ENCODE data around the gene SMARCA2.
A peak's percentile ranks its signal among the peaks of the same experiment; 100 is the strongest.

Gene SMARCA2

DNA sequence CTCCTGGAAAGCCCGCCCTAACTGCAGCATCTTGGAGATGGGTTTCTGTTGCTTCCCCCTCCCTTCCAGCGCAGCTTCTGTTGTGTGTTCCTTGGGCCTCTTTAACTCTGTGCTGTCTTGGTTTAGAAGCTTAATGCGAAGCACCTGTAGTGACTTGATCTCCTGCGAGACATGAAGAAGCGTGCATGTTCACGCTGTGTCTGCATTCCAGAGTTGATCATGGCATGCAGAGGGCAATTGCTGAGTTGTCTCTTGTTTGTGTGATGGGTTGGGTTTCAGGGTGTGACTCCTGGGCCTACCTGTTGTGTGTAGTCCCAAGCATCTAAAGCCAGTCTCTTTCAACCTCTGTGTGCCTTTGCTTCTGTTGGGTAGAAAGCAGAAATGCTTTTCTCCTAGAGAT is 155.6 kb downstream of the SMARCA2 start:
- no peak for DNase-seq (ENCODE audit: low read depth in 2 of 2)

DNA sequence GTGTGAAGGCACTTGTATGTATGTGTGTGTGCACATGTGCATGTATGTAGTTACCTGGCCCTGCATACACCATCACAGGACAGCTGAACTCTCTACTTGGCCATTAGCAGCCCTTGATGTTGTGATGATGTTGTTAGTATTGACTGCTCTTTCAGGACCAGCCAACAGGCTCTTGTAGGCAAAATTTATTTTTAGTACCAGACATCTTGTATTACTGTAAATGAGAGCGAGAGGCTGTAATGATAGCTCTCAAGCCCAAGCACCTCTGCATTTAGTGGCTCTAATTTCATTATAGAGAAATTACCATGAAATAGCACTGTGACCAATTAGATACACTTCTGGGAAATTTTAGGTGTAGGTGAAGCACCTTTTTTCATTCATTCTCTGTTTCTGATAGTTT is 158.0 kb downstream of the SMARCA2 start:
- DNase-seq (ENCODE audit: low read depth in 2 of 2), result no peak

DNA sequence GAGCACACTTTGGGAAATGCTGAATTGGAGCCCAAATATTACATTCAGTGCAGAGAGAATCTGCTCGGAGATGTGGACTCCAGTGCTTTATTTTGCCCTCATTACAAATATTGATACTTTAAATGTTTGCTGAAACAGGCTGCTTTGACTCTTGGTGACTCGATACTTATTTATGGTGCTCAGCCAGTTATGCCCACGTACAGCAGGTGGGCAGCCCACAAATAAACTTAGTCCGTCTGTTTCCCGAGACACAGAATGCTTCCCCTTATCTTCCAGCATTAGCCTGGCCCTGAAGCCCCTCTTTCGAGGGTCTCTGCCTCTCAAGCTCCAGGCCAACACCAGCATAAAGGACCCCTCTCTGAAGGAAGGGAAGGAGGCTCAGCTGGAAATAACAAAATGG is 158.7 kb downstream of the SMARCA2 start:
- no peak for DNase-seq (ENCODE audit: low read depth in 2 of 2)

DNA sequence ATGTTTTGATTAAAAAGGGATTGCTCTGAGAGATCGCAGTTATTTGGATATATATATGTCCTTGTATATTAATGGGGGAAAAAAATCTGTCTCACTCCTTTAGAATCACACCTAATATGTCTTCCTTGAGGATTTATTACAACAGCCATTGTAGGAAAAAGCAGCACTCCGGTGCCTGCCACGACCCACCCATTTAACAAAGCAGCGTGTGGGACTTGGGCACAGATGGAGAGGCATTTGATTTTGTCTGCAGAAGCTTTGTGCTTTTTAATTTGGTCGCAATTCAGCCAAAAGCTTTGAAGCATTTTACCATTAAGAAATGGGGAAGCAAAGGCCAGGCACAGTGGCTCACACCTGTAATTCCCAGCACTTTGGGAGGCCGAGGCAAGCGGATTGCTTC is 159.2 kb downstream of the SMARCA2 start:
- no peak for DNase-seq (ENCODE audit: low read depth in 2 of 2)

DNA sequence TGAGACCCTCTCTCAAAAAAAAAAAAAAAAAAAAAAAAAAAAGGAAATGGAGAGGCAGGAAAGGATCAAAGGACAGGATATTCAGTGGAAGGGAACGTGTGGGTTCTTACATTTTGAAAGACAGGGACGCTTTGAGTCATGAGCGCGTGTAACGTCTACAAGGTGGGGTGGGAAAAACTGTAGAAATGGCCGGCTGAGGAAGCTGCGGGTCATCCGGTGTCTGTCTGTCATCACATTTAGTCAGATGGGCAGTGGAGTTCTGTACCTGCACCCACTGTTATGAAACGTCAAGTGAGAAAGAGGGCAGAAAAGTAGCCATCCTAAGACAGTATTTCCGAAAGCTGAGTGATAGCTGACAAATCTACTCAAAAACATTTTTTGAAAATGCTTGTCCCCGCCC is 159.8 kb downstream of the SMARCA2 start:
- DNase-seq (ENCODE audit: low read depth in 2 of 2), result no peak

DNA sequence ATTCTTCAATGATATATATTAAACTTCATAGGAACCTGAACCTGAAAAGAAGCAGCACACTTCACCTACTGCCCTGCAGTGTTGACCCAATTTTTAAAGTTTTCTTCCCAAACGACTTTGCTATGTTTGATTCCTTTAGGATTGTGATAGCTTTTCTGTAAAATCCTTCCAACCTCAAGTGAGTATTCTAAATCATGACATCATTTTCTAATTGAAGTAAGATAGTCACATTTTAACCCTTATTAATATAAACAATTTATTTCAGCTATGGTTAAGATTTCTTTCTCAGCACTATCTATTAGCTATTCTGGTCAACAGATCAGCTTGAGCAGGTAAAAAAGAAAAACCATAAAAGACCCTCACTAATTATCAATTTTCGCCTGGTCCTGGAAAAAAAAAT is 162.0 kb downstream of the SMARCA2 start:
- no peak for DNase-seq (ENCODE audit: low read depth in 2 of 2)

DNA sequence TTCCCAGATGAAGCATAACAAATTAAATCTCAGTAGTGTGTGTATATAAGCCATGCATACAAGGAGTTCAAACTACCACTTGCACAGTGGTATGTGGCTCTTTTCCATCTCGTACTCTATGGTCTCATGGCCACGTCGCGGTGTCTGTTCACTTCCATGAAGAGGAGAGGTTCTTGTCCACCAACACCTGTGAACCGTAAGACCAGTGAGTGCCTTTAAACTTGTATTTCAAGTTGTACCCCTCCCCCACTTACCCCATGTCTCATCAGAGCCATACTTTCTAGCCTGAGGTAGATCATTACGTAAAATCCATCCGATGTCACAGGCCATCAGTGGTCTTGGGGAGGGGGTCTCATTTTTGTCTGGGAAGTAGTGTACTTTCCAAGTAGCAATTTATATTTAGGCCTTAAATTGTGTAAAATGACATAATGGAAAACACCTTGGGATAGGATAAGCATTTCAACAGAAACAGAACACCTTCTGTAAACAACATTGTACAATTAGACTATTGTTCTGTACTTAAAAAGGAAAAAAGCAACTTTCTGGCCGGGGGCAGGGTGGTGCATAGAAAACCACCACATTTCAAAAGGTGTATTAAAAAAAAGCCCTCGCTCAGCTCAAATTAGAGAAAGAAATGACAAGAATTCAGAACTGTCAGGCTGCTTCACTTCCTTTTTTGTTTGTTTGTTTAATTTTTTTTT is 163.0 kb downstream of the SMARCA2 start:
- no peak for DNase-seq (ENCODE audit: low read depth in 2 of 2)

DNA sequence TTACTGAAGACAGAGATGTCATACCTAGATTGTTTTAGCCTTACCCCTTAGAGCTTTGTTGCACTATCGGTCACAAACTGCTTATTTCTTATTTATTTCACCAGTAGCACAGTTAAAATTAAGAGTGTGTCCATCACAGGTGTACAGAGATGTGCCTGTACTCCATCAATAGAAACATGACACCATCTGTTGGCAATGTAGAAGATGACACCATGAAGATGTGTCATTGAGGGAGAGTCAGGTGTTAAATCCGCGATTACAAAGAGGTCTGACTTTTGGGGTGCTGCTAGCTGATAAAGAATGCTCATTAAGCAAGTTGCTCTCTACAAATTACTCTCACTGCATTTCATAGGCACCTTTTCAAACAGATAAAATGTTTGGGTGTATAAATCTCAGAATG is 164.4 kb downstream of the SMARCA2 start:
- no peak for DNase-seq (ENCODE audit: low read depth in 2 of 2)

DNA sequence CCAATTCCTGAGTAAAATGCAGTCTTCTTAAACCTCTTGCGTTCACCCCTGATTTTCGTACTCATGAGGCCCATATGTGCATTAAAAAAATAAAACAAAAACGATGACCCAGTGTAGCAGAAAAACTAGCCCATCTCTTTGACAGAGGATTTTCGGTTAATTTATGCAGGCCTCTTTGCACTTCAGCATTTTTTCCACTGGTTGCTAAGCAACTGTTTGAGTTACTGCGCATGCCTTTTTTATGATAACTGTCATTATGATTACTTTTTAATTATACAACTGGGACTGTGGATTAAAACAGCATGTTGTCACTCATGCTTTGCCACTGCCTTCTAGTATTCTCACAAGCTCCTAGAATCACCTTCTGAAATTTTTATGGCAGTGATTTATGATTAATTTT is 165.0 kb downstream of the SMARCA2 start:
- no peak for DNase-seq (ENCODE audit: low read depth in 2 of 2)

DNA sequence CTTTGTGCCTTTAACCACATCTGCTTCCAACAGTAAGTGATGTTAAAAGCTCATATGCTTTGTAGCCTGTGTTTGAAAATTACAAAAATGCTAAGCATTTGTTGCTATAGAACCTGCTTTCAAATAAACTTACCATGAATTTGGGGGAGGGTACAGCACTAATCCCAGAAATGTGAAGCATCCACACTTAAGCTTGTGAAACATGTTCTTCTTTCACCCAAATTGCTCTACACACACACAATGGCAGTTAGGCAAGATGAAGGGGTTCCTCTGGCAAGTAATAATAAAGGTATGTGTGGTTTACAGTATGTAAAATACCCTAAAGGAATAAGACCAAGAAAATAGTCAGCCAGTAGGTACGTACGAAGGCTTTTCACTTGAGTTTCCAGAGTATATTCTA is 165.6 kb downstream of the SMARCA2 start:
- DNase-seq (ENCODE audit: low read depth in 2 of 2), result peak; percentile 44 to 45

DNA sequence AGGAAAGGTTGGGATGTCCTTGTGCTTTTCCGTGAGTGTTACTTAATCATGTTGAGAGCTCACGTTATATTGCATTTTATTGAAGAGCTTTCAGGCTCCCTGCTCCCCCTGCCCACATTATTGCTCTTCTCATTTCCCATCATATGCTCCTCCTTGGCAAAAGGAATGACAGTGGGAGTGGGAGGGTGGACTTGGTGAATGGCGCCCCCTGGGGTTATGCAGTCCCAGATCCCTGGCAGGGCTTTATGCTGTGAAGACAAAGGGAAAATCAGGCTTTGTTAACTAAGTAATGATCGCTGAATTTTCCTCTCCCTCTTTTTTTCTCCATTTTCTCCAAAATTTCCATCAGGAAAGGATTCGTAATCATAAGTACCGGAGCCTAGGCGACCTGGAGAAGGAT is 166.6 kb downstream of the SMARCA2 start:
- no peak for DNase-seq (ENCODE audit: low read depth in 2 of 2)

DNA sequence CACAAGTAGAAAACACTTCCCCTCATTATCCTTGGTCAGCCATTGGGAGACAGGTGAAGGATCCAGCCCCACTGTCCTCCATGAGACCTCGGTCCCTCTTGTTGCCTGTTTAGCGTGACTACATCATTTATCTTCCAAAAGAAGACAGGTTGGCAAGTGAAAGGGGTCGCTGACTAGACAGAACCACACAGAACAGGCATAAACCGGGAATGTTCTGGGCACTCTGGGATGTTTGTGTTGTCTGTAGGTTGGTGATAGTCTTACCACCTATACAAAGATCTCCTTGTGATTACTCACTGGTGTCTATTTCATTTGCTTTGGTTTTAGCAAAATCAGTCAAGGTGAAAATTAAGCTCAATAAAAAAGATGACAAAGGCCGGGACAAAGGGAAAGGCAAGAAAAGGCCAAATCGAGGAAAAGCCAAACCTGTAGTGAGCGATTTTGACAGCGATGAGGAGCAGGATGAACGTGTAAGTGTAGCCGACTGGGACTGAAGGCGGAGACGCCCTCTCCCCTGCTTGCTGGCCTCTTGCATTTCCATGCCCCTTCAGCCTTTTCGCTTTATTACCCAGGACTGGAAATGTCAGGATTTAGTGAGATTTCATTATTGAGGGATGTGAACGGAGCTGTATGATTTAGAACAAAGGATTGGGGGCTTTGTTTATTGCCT is 175.9 kb downstream of the SMARCA2 start:
- DNase-seq (ENCODE audit: low read depth in 2 of 2), result no peak

DNA sequence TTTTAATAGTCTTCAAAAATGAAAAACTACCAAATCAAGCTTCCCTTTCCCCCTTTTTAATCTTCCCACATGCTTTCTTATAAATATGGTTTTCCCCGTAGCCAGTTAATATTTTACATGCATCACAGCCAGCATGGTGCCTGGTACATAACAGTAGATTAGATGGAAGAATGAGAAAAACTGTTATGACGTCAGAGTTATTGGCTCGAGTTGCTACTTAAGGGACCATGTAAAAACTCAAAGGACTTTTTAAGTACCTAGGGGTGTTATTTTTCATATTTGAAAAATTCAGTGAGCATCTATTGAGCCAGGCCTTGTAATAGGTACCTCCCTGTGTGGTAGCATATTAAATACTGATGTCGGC is 176.4 kb downstream of the SMARCA2 start:
- no peak for DNase-seq (ENCODE audit: low read depth in 2 of 2)

DNA sequence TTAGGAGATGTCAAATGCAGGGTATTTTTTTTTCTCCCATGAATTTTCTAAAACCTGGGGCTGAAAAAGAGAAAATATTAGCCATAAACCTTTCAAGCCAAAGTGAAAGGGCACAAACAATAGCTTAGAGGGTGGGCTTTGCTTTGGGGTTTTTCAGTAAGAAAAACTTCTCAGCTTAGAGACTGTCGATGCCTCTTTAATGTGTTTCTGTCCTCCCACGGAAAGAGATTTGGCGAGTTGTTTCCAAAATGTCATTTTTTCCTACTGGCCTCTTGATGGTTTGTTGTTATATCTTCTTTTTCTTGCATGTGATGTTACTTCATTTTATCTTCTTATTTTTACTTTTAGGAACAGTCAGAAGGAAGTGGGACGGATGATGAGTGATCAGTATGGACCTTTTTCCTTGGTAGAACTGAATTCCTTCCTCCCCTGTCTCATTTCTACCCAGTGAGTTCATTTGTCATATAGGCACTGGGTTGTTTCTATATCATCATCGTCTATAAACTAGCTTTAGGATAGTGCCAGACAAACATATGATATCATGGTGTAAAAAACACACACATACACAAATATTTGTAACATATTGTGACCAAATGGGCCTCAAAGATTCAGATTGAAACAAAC is 177.3 kb downstream of the SMARCA2 start:
- DNase-seq (ENCODE audit: low read depth in 2 of 2), result no peak

DNA sequence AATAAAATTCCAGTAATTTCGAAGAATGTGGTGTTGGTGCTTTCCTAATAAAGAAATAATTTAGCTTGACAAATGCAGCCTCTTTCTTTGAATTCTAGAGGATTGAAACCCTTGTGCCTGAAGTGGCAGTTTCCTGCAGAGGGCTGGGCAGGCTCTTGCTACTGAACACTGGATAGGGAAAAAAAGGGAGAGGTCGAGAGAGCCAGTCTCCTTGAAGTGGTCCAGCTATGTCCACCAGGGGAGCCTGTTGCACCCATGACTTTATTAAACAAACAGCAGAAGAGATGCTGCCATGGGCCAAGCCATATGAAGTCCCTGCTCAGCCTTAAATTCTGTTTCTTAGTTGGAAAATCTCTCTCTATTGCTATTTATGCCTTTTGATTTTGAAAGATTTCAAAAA is 178.4 kb downstream of the SMARCA2 start:
- DNase-seq (ENCODE audit: low read depth in 2 of 2), result no peak

DNA sequence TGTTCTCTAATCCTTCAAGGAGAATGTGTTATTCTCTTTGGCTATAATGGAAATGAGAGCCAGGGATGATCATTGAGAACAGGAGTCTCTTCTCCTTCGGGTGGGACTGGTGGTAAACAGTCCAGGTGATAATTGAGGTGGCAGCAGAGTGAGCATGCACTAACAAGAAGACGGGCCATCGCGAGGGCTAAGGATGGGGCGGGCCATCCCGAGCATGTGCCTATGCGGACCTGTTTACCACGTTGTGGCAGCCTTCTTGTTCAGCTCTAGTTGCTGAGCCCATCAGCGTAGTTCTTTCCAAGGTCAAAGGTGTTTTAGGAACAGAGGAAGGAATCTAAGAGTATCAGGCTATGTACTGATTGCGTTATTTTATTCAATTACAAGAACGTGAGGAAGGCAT is 180.1 kb downstream of the SMARCA2 start:
- DNase-seq (ENCODE audit: low read depth in 2 of 2), result no peak

DNA sequence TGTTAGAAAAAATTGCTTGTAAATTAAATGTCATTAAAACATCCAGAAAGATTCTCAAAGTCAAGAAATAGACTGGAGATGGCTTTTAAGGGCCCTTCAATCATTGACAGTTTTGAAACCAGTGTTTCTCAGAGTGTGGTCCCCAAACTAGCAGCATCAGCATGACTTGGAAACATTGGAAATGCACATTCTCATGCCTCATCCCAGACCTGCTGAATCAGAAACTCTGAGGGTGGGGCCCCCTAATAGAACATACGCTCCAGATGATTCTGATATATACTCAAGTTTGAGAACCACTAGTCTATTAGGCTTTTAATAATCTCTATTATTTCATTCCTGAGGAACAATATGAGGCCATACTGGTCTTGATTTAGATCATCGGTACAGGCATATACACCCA is 181.6 kb downstream of the SMARCA2 start:
- no peak for DNase-seq (ENCODE audit: low read depth in 2 of 2)

DNA sequence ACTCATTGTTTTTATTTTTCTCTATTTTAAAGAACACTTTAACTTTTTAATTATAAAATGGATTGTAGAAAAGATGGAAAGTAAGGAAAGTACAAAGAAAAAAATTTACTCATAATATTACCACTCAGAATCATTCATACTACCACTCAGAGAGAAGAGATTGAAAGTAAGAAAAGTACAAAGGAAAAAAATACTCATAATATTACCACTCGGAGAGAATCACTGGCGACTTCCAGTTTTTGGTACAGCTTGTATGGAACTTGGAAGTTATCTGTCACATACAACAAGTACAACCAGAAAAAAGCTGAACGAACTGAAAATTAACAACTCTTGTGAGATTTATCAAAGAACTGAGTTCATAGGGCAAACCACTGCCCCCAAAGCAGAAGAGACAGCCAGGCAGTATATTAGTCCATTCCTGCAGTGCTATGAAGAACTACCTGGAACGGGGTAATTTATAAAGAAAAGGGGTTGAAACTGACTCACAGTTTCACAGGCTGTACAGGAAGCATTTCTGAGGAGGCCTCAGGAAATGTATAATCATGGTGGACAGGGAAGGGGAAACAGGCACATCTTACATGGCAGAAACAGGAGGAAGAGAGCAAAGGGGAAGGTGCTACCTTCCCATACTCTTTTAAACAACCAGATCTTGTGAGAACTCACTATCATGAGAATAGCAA is 183.9 kb downstream of the SMARCA2 start:
- DNase-seq (ENCODE audit: low read depth in 2 of 2), result no peak

DNA sequence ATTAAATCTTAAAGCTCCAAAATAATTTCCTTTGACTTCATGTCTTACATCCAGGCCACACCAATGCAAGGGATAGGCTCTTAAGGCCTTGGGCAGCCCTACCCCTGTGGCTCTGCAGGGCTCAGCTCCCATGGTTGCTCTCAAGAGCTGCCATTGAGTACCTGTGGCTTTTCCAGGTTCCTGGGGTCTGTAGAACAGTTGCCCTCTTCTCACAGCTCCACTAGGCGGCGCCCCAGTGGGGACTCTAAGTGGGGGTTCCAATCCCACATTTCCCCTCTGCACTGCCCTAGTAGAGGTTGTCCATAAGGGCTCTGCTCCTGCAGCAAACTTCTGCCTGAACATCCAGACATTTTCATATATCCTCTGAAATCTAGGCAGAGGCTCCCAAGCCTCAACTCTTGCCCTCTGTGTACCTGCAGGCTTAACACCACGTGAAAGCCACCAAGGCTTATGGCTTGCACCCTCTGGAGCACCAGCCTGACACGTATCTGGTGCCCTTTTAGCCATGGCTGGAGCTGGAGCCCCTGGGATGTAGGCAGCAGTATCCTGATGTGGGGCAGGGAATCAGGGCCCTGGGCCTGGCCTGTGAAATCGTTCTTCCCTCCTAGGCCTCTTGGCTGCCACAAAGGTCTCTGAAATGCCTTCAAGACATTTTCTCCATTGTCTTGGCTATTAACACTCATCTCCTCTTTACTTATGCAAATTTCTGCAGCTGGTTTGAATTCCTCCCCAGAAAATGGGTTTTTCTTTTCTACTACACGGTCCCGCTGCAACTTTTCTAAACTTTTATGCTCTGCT is 185.1 kb downstream of the SMARCA2 start:
- DNase-seq (ENCODE audit: low read depth in 2 of 2), result no peak

DNA sequence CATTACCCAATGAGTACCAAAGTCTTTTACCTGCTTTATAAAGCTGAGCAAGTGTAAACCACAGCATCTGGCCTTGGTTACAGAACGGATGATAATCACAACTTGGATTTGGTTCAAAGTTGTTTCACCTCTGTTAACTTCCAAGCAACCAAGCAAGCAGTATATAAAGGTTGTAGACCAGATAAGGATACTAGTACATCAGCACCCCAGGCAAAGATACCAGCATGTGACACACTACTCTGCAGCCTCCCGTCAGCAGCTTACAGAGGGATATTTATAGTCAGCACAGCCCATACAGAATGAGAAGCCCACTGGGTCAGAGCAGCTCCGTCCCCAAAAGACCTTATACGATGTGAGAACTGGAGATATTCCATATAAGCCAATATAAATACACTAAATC is 193.3 kb downstream of the SMARCA2 start:
- no peak for DNase-seq (ENCODE audit: low read depth in 2 of 2)

DNA sequence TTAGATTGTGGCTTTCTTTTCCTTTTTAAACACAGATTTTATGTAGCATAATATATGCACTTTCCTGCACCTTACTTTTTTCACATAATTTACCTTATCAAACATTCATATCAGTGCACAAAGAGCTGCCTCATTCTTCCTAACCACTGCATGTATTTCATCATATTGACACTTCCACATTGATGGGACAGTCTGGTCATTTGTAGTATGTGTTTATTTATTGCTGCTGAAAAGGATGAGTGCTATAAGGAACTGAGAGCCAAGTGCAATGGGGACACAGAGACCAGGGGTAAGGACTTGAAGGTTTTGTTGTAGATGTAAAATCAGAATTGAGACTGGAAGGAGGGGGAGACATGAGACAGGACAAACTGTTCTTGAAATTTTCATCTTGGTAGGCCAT is 193.8 kb downstream of the SMARCA2 start:
- no peak for DNase-seq (ENCODE audit: low read depth in 2 of 2)

DNA sequence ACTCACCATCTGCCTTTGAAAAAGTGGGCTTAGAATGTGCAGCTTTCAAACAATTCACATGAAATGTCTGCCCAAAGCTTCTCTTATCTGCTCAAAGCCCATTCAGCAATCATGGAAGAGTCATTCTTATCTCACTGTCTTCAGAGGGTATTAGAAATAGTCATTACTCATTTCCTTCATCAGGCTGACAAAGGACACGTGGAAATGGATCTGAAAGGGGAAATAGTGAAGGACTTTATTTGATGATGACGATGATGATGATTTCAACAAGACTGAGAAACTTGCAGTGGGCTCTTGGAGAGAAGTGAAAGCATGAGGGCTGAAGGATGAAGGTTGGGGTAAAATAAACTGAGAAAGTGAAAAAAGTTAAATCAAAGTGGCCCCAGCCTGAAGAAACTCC is 194.3 kb downstream of the SMARCA2 start:
- DNase-seq (ENCODE audit: low read depth in 2 of 2), result no peak
